ENCODE results near the gene TIMD4.

GRCh38 chr5:156963125-156963524 lies at the start of gene TIMD4:
- TF ChIP-seq, protein P1, sequence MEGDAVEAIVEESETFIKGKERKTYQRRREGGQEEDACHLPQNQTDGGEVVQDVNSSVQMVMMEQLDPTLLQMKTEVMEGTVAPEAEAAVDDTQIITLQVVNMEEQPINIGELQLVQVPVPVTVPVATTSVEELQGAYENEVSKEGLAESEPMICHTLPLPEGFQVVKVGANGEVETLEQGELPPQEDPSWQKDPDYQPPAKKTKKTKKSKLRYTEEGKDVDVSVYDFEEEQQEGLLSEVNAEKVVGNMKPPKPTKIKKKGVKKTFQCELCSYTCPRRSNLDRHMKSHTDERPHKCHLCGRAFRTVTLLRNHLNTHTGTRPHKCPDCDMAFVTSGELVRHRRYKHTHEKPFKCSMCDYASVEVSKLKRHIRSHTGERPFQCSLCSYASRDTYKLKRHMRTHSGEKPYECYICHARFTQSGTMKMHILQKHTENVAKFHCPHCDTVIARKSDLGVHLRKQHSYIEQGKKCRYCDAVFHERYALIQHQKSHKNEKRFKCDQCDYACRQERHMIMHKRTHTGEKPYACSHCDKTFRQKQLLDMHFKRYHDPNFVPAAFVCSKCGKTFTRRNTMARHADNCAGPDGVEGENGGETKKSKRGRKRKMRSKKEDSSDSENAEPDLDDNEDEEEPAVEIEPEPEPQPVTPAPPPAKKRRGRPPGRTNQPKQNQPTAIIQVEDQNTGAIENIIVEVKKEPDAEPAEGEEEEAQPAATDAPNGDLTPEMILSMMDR (conservative IDR thresholded peaks at IDR 0.05) = no peak
- no peak for TF ChIP-seq EZH2 (IDR thresholded peaks at IDR 0.05; ENCODE audit: low read depth)

Measured in PC-9 (cell line).